GM21367 (cell line): ENCODE measurements around the gene PPP1R15B.

ENCODE experiments used
- ATAC-seq: cut with Tn5 transposase; IDR thresholded peaks from one replicate; pipeline ENCODE4 v1.9.1; 2021; ENCODE audit not compliant: unreplicated experiment

The PPP1R15B gene

GRCh38 chr1:204411451-204412204, at the start of gene PPP1R15B:
Gene PPP1R15B (minus strand): TSS chr1:204411817. CDS start chr1:204411411, 406 bp downstream.
- peak; percentile 87 for ATAC-seq

GRCh38 chr1:204460346-204460745, 48.7 kb upstream of the PPP1R15B start:
- ATAC-seq, result no peak

- ATAC-seq, result no peak
These were observed 48.1 kb upstream of the PPP1R15B start for GRCh38 chr1:204459706-204460105.

- no peak for ATAC-seq
These were observed 46.0 kb upstream of the PPP1R15B start for GRCh38 chr1:204457666-204458065.

GRCh38 chr1:204456826-204457442, 45.3 kb upstream of the PPP1R15B start:
- no peak for ATAC-seq

GRCh38 chr1:204455831-204456145, 44.2 kb upstream of the PPP1R15B start:
- ATAC-seq, result no peak

GRCh38 chr1:204455063-204455830, 43.6 kb upstream of the PPP1R15B start:
- no peak for ATAC-seq

- no peak for ATAC-seq
These were observed 42.9 kb upstream of the PPP1R15B start for GRCh38 chr1:204454476-204454875.

GRCh38 chr1:204453141-204453772, 41.6 kb upstream of the PPP1R15B start:
- peak; percentile 58 for ATAC-seq

GRCh38 chr1:204451352-204452124, 39.9 kb upstream of the PPP1R15B start:
- no peak for ATAC-seq

GRCh38 chr1:204450461-204451257, 39.0 kb upstream of the PPP1R15B start:
- no peak for ATAC-seq

- no peak for ATAC-seq
These were observed 38.2 kb upstream of the PPP1R15B start for GRCh38 chr1:204449678-204450280.

- ATAC-seq, result no peak
These were observed 37.5 kb upstream of the PPP1R15B start for GRCh38 chr1:204448991-204449677.

- ATAC-seq, result no peak
These were observed 36.8 kb upstream of the PPP1R15B start for GRCh38 chr1:204448344-204448964.

GRCh38 chr1:204447736-204448135, 36.1 kb upstream of the PPP1R15B start:
- ATAC-seq, result no peak

GRCh38 chr1:204447190-204447589, 35.6 kb upstream of the PPP1R15B start:
- no peak for ATAC-seq

GRCh38 chr1:204446413-204447111, 34.9 kb upstream of the PPP1R15B start:
- ATAC-seq, result no peak

- ATAC-seq, result no peak
These were observed 34.3 kb upstream of the PPP1R15B start for GRCh38 chr1:204445860-204446412.
